ENCODE results near the gene SPTBN4. TPM values are rescaled to one million over a fixed set of nuclear protein-coding genes. Genes with fewer than 3 reads are reported as not detected.

SPTBN4 gene
- total RNA-seq, 1 donor from 2014 or later: 161 TPM

DNA sequence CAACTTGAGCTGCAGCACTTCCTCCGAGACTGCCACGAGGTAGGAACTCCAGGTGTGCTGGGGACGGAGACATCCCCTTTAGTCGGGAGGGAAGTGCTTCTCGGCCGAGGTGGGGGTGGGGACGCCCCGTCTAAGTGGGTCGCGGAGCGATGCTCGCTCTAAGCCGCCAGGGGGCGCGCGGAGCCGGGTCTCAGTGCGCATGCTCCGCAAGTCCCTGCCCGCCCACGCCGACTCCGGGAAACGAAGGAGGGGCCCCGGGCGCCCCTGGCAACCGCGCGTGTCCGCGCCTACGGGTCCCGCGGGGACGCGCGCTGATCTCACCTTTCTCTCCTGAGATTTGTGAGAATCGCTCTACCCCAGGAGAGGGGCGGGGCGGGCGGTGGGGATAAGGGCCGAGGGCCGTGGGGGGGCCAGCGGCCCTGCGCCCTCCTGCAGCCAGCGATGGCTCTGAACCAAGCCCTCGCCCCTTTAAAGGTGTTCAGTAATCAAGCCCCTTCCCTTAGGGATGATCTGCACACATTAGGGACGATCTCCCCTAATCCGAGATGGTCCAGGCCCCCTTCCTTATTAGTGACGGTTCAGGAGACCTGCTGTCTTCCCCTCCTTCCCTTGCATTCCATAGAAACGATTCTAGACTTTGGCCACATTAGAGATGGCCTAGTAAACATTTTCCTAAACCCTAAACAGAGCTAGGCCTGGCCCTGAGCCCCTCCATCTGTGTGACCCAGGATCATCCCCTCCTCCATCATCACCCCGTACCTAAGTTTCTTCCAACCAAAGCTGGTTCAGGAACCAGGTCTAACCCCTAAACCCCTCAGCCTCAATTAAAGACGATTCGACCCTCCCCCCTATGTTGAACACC, 62.5 kb downstream of the SPTBN4 start:
- peak overlapping the region; percentile 85 for H3K4me3 Mint-ChIP-seq (ENCODE audit: unreplicated experiment)
- peaks cover 24% of the 10 kb centered on the region for H3K9me3 Mint-ChIP-seq (ENCODE audit: unreplicated experiment)
- H3K27ac Mint-ChIP-seq (ENCODE audit: unreplicated experiment): peak overlapping the region; percentile 92
- DNase-seq: peak; percentile 88
- TF ChIP-seq, protein P1, sequence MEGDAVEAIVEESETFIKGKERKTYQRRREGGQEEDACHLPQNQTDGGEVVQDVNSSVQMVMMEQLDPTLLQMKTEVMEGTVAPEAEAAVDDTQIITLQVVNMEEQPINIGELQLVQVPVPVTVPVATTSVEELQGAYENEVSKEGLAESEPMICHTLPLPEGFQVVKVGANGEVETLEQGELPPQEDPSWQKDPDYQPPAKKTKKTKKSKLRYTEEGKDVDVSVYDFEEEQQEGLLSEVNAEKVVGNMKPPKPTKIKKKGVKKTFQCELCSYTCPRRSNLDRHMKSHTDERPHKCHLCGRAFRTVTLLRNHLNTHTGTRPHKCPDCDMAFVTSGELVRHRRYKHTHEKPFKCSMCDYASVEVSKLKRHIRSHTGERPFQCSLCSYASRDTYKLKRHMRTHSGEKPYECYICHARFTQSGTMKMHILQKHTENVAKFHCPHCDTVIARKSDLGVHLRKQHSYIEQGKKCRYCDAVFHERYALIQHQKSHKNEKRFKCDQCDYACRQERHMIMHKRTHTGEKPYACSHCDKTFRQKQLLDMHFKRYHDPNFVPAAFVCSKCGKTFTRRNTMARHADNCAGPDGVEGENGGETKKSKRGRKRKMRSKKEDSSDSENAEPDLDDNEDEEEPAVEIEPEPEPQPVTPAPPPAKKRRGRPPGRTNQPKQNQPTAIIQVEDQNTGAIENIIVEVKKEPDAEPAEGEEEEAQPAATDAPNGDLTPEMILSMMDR (IDR thresholded peaks at IDR 0.05; ENCODE audit: partially characterized antibody, unreplicated experiment): peak; percentile 98
- H3K27me3 Mint-ChIP-seq (ENCODE audit: unreplicated experiment): peaks cover 6% of the 10 kb centered on the region
- H3K36me3 Mint-ChIP-seq (ENCODE audit: unreplicated experiment): peaks cover 16% of the 10 kb centered on the region
- peaks cover 35% of the 10 kb centered on the region for H3K4me1 Mint-ChIP-seq (ENCODE audit: low read depth, unreplicated experiment)

DNA sequence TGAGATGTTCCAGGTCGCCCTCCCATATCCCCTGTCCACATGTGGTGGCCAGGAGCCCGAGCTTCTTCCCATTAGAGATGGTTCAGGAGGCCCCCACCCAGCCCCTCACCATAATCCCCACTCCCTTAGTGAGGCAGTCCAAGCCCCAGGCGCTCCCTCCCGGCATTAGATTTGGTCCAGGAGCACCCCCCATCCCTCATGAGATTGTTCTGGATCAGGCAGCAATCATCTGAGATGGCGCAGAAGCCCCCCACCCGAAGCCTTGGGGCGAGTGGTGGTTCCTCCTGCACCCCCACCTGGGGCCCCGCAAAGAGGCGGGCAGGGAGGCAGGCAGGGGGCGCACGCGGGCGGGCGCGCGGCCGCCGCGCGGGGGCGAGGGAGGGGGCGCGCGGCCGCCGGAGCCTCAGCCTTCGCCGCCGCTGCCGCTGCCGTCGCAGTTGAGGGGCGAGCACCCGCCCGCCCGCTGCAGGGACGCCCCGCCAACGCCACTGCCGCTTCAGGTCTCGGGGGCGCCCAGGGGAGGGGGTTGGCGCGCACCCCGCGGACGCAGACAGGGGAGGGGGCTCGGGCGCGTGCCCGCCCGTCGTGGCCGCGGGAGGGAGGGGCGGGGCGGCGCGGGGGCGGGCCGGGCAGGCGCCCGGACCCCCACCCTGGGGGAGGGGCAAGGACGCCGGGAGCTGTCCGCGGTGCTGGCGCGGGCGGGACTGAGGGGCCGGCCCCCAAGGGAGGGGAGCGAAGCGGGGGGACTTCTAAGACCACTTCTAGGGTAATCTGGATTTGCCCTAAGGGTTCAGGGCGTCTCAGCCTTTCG, 63.5 kb downstream of the SPTBN4 start:
- TF ChIP-seq, protein P1 (IDR thresholded peaks at IDR 0.05; ENCODE audit: partially characterized antibody, unreplicated experiment): peak; percentile 33
- Mint-ChIP-seq H3K4me1 (ENCODE audit: low read depth, unreplicated experiment) (peaks cover 33% of the 10 kb centered on the region), H3K27me3 (ENCODE audit: unreplicated experiment) (peaks cover 9% of the 10 kb centered on the region), H3K27ac (ENCODE audit: unreplicated experiment) (peak overlapping the region; percentile 95), H3K9me3 (ENCODE audit: unreplicated experiment) (peaks cover 22% of the 10 kb centered on the region), H3K36me3 (ENCODE audit: unreplicated experiment) (peaks cover 26% of the 10 kb centered on the region), H3K4me3 (ENCODE audit: unreplicated experiment) (peak overlapping the region; percentile 94)
- peak; percentile 72 for DNase-seq

- peaks cover 25% of the 10 kb centered on the region for H3K36me3 Mint-ChIP-seq (ENCODE audit: unreplicated experiment)
- no peak for DNase-seq
- peaks cover 23% of the 10 kb centered on the region for H3K4me1 Mint-ChIP-seq (ENCODE audit: low read depth, unreplicated experiment)
- TF ChIP-seq, protein P1 (IDR thresholded peaks at IDR 0.05; ENCODE audit: partially characterized antibody, unreplicated experiment): no peak
- H3K27ac Mint-ChIP-seq (ENCODE audit: unreplicated experiment): peak overlapping the region; percentile 40
- peaks cover 8% of the 10 kb centered on the region for H3K27me3 Mint-ChIP-seq (ENCODE audit: unreplicated experiment)
- peak overlapping the region; percentile 40 for H3K4me3 Mint-ChIP-seq (ENCODE audit: unreplicated experiment)
- H3K9me3 Mint-ChIP-seq (ENCODE audit: unreplicated experiment): peaks cover 19% of the 10 kb centered on the region
Measured at GRCh38 chr19:40533508-40533907, 66.7 kb downstream of the SPTBN4 start.

- peaks cover 23% of the 10 kb centered on the region for H3K36me3 Mint-ChIP-seq (ENCODE audit: unreplicated experiment)
- TF ChIP-seq, protein P1 (IDR thresholded peaks at IDR 0.05; ENCODE audit: partially characterized antibody, unreplicated experiment): no peak
- H3K9me3 Mint-ChIP-seq (ENCODE audit: unreplicated experiment): peaks cover 17% of the 10 kb centered on the region
- H3K27me3 Mint-ChIP-seq (ENCODE audit: unreplicated experiment): peaks cover 6% of the 10 kb centered on the region
- no peak overlapping the region for H3K27ac Mint-ChIP-seq (ENCODE audit: unreplicated experiment)
- H3K4me1 Mint-ChIP-seq (ENCODE audit: low read depth, unreplicated experiment): peaks cover 21% of the 10 kb centered on the region
- no peak overlapping the region for H3K4me3 Mint-ChIP-seq (ENCODE audit: unreplicated experiment)
- DNase-seq: no peak
Measured at GRCh38 chr19:40534148-40534547, 67.3 kb downstream of the SPTBN4 start.
